GM12892 (cell line): ENCODE measurements around the gene OSBP2.

Source experiments
- POLR2A ChIP-seq: IDR thresholded peaks from 2 replicates; pipeline ENCODE4 v1.6.1; 2011; ENCODE audit warnings: low read depth, low read length, control low read depth
- POLR2AphosphoS5 ChIP-seq: IDR thresholded peaks from 2 replicates; pipeline ENCODE4 v1.6.1; 2011; ENCODE audit warnings: low read depth, low read length, control low read depth

DNA sequence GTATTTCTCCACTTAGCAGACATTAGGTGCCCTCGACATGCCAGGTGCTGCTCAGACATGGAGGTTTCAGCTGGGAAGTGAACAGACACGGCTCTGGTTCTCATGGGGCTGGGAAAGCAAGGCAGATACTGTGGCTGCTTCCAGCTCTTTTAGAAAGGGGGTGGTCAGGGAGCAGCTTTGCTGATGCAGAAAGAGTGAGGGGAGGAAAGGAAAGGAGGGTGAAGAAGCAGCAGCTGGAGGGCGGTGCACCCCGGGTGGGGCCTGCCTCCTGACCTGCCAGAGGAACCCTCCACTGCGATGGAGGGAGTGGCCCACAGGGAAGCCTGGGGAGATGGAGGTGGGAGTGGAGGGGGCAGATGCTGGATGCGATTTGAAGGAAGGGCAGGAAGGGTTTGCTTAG is 197.1 kb downstream of the OSBP2 start:
- TF ChIP-seq POLR2AphosphoS5 = no peak
- TF ChIP-seq POLR2A = no peak
